ENCODE measurements around the gene PRR23B. TPM values are rescaled to one million over a fixed set of nuclear protein-coding genes. Genes with fewer than 3 reads are reported as not detected.

Gene PRR23B
- total and polyA plus RNA-seq, 2 experiments from 2014 or later: not detected

GRCh38 chr3:139005356-139005993, 15.3 kb downstream of the PRR23B start:
- Histone ChIP-seq H2AFZ (no peak overlapping the region), H3K9me2 (ENCODE audit: insufficient read depth) (no peaks in the 10 kb centered on the region), H3K27me3 (ENCODE audit: insufficient read depth) (no peaks in the 10 kb centered on the region), H4K20me1 (replicated peaks; ENCODE audit: insufficient read depth) (no peaks in the 10 kb centered on the region), H3K4me2 (no peak overlapping the region), H3K4me1 (ENCODE audit: insufficient read depth) (no peaks in the 10 kb centered on the region), H3K4me3 (no peak overlapping the region), H3K36me3 (ENCODE audit: insufficient read depth) (no peaks in the 10 kb centered on the region), H3K27ac (ENCODE audit: low read depth) (no peak overlapping the region), H3F3A (replicated peaks; ENCODE audit: low read depth) (no peaks in the 10 kb centered on the region), H3K79me2 (replicated peaks; ENCODE audit: insufficient read depth) (no peaks in the 10 kb centered on the region)
- no peak overlapping the region for H3K4me3 Mint-ChIP-seq
- peaks cover 32% of the 10 kb centered on the region for H3K9me3 Mint-ChIP-seq
- peaks cover 2% of the 10 kb centered on the region for H3K27me3 Mint-ChIP-seq (ENCODE audit: insufficient read depth, low read depth, poor library complexity)
- TF ChIP-seq EZH2phosphoT487 (IDR thresholded peaks at IDR 0.05; ENCODE audit: unreplicated experiment): no peak
- no peak for TF ChIP-seq NANOG (IDR thresholded peaks at IDR 0.05; ENCODE audit: borderline replicate concordance)
- TF ChIP-seq REST (IDR thresholded peaks at IDR 0.05; ENCODE audit: unreplicated experiment): no peak
- no peak for TF ChIP-seq ZNF331 (CRISPR knock-in tag; IDR thresholded peaks at IDR 0.05; ENCODE audit: low read depth)
- no peak for TF ChIP-seq CREB1 (CRISPR knock-in tag; IDR thresholded peaks at IDR 0.05; ENCODE audit: low read depth)
- TF ChIP-seq POLR2AphosphoS5 (IDR thresholded peaks at IDR 0.05; ENCODE audit: low read depth): no peak
- DNase-seq (ENCODE audit: low spot score): no peak
- no peaks in the 10 kb centered on the region; the same call in 2 of the 3 replicates for H3K4me1 Mint-ChIP-seq
- no peak for ATAC-seq
- peaks cover 4% of the 10 kb centered on the region; the same call in 2 of the 3 replicates for H3K36me3 Mint-ChIP-seq (ENCODE audit: low read depth)
- H3K27ac Mint-ChIP-seq: no peak overlapping the region

- TF ChIP-seq NANOG (IDR thresholded peaks at IDR 0.05; ENCODE audit: borderline replicate concordance): no peak
- no peak for TF ChIP-seq JUNB (IDR thresholded peaks at IDR 0.05; ENCODE audit: unreplicated experiment)
- no peak for TF ChIP-seq CREB1 (CRISPR knock-in tag; IDR thresholded peaks at IDR 0.05; ENCODE audit: low read depth)
- TF ChIP-seq POLR2AphosphoS5 (IDR thresholded peaks at IDR 0.05; ENCODE audit: low read depth): no peak
- no peak for TF ChIP-seq ZNF331 (CRISPR knock-in tag; IDR thresholded peaks at IDR 0.05; ENCODE audit: low read depth)
- no peak for TF ChIP-seq EZH2 (IDR thresholded peaks at IDR 0.05; ENCODE audit: low read depth, unreplicated experiment)
- TF ChIP-seq STAT1 (IDR thresholded peaks at IDR 0.05; ENCODE audit: unreplicated experiment): no peak
- no peak for TF ChIP-seq ZNF114 (CRISPR knock-in tag; IDR thresholded peaks at IDR 0.05)
- TF ChIP-seq ETS1 (IDR thresholded peaks at IDR 0.05): no peak
- no peaks in the 10 kb centered on the region for H3K36me3 ChIP-seq (ENCODE audit: insufficient read depth)
- H2AFZ ChIP-seq: no peak overlapping the region
- H3F3A ChIP-seq (replicated peaks; ENCODE audit: low read depth): no peaks in the 10 kb centered on the region
- H3K27me3 Mint-ChIP-seq (ENCODE audit: insufficient read depth, low read depth, poor library complexity): peaks cover 2% of the 10 kb centered on the region
- no peak overlapping the region for H3K4me3 Mint-ChIP-seq
- DNase-seq (ENCODE audit: low spot score): no peak
- H3K9me2 ChIP-seq (ENCODE audit: insufficient read depth): no peaks in the 10 kb centered on the region
- H3K4me1 ChIP-seq (ENCODE audit: insufficient read depth): no peaks in the 10 kb centered on the region
- no peaks in the 10 kb centered on the region for H3K36me3 Mint-ChIP-seq (ENCODE audit: low read depth)
- H3K27ac Mint-ChIP-seq: no peak overlapping the region
- H3K4me3 ChIP-seq: no peak overlapping the region
- no peak overlapping the region for H3K27ac ChIP-seq (ENCODE audit: low read depth)
- peaks cover 3% of the 10 kb centered on the region; the same call in 1 of the 3 replicates for H3K9me3 Mint-ChIP-seq
- no peaks in the 10 kb centered on the region for H3K79me2 ChIP-seq (replicated peaks; ENCODE audit: insufficient read depth)
- no peak for ATAC-seq
- no peaks in the 10 kb centered on the region for H3K27me3 ChIP-seq (ENCODE audit: insufficient read depth)
- H3K4me2 ChIP-seq: no peak overlapping the region
- H3K4me1 Mint-ChIP-seq: no peaks in the 10 kb centered on the region
- no peaks in the 10 kb centered on the region for H4K20me1 ChIP-seq (replicated peaks; ENCODE audit: insufficient read depth)
These were observed 25.0 kb downstream of the PRR23B start for GRCh38 chr3:138995706-138996105.
